Measurements from ENCODE around the gene ERICH3.

GRCh38 chr1:74689621-74690363, 16.2 kb upstream of the ERICH3 start:
- TF ChIP-seq CTCF (IDR thresholded peaks at IDR 0.05; ENCODE audit: insufficient read depth, low read length) (peak; percentile 58), POLR2AphosphoS5 (IDR thresholded peaks at IDR 0.05; ENCODE audit: low read depth) (no peak), GABPA (IDR thresholded peaks at IDR 0.05; ENCODE audit: low read depth) (no peak), SPI1 (IDR thresholded peaks at IDR 0.05; ENCODE audit: borderline replicate concordance, low read depth) (no peak)
